A673 (cell line): ENCODE results near the gene IGSF6. TPM values are rescaled to one million over a fixed set of nuclear protein-coding genes. Genes with fewer than 3 reads are reported as not detected.

Experiments
- BruUV-seq: library from RNA; stranded (reverse); fragments of 400-500 nt; replicated peaks from 2 replicates; lab custom pipeline; 2021; lab: Mats Ljungman, UMichigan
- CTCF ChIA-PET: fragments of 300-600 bp; sonication (Branson Sonifier 250); formaldehyde crosslinking; loops from one replicate; lab custom pipeline; 2022; ENCODE audit warnings: antibody characterized with exemption; lab: Charles Lee
- POLR2A ChIA-PET: fragments of 300-600 bp; sonication (Branson Sonifier 250); formaldehyde crosslinking; loops from one replicate; lab custom pipeline; 2022; ENCODE audit warnings: antibody characterized with exemption; ENCODE audit not compliant: low non-redundant PET; lab: Charles Lee
- DNase-seq: peaks from one replicate; pipeline ENCODE4 v3.0.0-alpha.2; 2015; ENCODE audit warnings: low spot score
- H3K27ac ChIP-seq: fragments of 200-600 bp; sonication (generic); 2 replicates; pipeline ENCODE4 v1.5.1; 2016; ENCODE audit warnings: mixed run types, low read depth, mild to moderate bottlenecking, mixed read lengths, antibody characterized with exemption, low read length; ENCODE audit not compliant: poor library complexity, severe bottlenecking
- H3K27me3 ChIP-seq: fragments of 200-600 bp; sonication (generic); replicated peaks from 2 replicates; pipeline ENCODE4 v1.6.1; 2017; ENCODE audit warnings: mixed run types, low read depth, mild to moderate bottlenecking, mixed read lengths, antibody characterized with exemption, low read length; ENCODE audit not compliant: insufficient read depth, poor library complexity
- H3K36me3 ChIP-seq: fragments of 200-600 bp; sonication (generic); 2 replicates; pipeline ENCODE4 v1.6.1; 2016; ENCODE audit warnings: mixed run types, mild to moderate bottlenecking, mixed read lengths, antibody characterized with exemption, low read length; ENCODE audit not compliant: insufficient read depth, poor library complexity, severe bottlenecking
- H3K4me1 ChIP-seq: fragments of 200-600 bp; sonication (generic); 2 replicates; pipeline ENCODE4 v1.6.1; 2017; ENCODE audit warnings: mixed run types, mild to moderate bottlenecking, mixed read lengths, antibody characterized with exemption, low read length; ENCODE audit not compliant: insufficient read depth, poor library complexity, severe bottlenecking
- H3K4me3 ChIP-seq: fragments of 200-600 bp; sonication (generic); 2 replicates; pipeline ENCODE4 v1.5.1; 2016; ENCODE audit warnings: low read depth, mixed run types, mild to moderate bottlenecking, mixed read lengths, low read length; ENCODE audit not compliant: poor library complexity, severe bottlenecking
- H3K9me3 ChIP-seq: fragments of 200-600 bp; sonication (generic); 2 replicates; pipeline ENCODE4 v1.6.1; 2016; ENCODE audit warnings: mixed run types, low read depth, mild to moderate bottlenecking, mixed read lengths, antibody characterized with exemption, low read length; ENCODE audit not compliant: poor library complexity, severe bottlenecking
- EZH2 ChIP-seq: fragments of 200-600 bp; sonication (generic); IDR thresholded peaks from 2 replicates; pipeline ENCODE4 v1.6.1; 2017; ENCODE audit warnings: borderline replicate concordance, low read depth, mild to moderate bottlenecking, mixed read lengths, antibody characterized with exemption, low read length; ENCODE audit not compliant: poor library complexity, severe bottlenecking
- intact Hi-C: fragments of 100-400 bp; cut with micrococcal nuclease; formaldehyde crosslinking; loops from one replicate; pipeline ENCODE4 v1.10.0; 2022; ENCODE audit not compliant: unreplicated experiment
- total RNA-seq: library from RNA; stranded (reverse); gene quantifications from 2 replicates; pipeline ENCODE4 v1.2.3, GENCODE V29; 2021
- TF ChIP-seq, protein P1 (sequence below): fragments of 300-800, 200-600 bp; sonication (generic); conservative IDR thresholded peaks from 2 replicates; pipeline ENCODE4 v1.5.1; 2017; ENCODE audit warnings: low read depth, mild to moderate bottlenecking, antibody characterized with exemption, low read length, moderate library complexity, mixed read lengths

Gene IGSF6
- total RNA-seq, 1 experiment from 2014 or later, result not detected

DNA sequence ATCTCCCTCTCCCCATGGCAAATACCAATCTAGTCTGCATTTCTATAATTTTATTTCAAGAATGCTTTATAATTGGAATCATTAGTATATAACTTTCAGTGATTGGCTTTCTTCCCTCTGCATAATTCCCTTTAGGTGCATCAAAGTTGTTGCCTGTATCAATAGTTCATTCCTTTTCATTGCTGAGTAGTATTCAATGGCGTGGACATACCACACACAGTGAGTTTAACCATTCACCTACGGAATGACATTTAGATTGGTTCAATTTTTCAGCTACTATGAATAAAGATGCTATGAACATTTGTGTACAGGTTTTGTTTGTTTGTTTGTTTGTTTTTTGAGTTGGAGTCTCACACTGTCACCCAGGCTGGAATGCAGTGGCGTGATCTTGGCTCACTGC lies 21.1 kb upstream of the IGSF6 start:
- no peak for TF ChIP-seq EZH2
- TF ChIP-seq, protein P1, sequence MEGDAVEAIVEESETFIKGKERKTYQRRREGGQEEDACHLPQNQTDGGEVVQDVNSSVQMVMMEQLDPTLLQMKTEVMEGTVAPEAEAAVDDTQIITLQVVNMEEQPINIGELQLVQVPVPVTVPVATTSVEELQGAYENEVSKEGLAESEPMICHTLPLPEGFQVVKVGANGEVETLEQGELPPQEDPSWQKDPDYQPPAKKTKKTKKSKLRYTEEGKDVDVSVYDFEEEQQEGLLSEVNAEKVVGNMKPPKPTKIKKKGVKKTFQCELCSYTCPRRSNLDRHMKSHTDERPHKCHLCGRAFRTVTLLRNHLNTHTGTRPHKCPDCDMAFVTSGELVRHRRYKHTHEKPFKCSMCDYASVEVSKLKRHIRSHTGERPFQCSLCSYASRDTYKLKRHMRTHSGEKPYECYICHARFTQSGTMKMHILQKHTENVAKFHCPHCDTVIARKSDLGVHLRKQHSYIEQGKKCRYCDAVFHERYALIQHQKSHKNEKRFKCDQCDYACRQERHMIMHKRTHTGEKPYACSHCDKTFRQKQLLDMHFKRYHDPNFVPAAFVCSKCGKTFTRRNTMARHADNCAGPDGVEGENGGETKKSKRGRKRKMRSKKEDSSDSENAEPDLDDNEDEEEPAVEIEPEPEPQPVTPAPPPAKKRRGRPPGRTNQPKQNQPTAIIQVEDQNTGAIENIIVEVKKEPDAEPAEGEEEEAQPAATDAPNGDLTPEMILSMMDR, result no peak
- intact Hi-C loops, result no loop called here
- DNase-seq, result no peak
- H3K4me3 ChIP-seq, result no peak overlapping the region
- ChIA-PET POLR2A (no interaction called here), CTCF (no interaction called here)
- BruUV-seq, result no TSS peak
- H3K9me3 ChIP-seq, result no peaks in the 10 kb centered on the region
- peaks cover 5% of the 10 kb centered on the region for H3K27me3 ChIP-seq
- H3K36me3 ChIP-seq, result no peaks in the 10 kb centered on the region
- H3K4me1 ChIP-seq, result no peaks in the 10 kb centered on the region
- no peak overlapping the region for H3K27ac ChIP-seq

DNA sequence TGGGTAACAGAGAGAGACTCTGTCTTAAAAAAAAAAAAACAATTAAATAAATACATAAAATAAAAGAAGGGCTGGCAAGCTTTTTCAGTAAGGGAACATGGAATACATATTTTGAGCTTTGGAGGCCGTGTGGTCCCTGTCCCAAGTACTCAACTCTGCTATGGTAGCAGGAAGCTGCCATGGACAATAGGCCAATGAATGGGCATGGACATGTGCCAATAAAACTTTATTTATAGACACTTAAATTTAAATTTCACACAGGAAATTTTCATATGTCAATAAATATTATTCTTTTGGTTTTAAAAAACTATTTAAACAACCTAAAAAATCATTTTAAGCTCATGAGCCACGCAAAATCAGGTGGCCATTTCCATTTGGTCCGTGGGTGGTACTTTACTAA lies 15.2 kb upstream of the IGSF6 start:
- no peak for DNase-seq
- no TSS peak for BruUV-seq
- Histone ChIP-seq H3K9me3 (no peaks in the 10 kb centered on the region), H3K27ac (no peak overlapping the region), H3K27me3 (no peaks in the 10 kb centered on the region), H3K4me1 (no peaks in the 10 kb centered on the region), H3K36me3 (no peaks in the 10 kb centered on the region), H3K4me3 (no peak overlapping the region)
- TF ChIP-seq EZH2, result no peak
- TF ChIP-seq, protein P1, result no peak
- ChIA-PET CTCF (no interaction called here), POLR2A (interaction anchor here (0.6 kb wide), 1 partner anchor 26 kb away, joined by 4 read pairs; no protein-coding TSS in a partner anchor)
- intact Hi-C loops, result no loop called here

DNA sequence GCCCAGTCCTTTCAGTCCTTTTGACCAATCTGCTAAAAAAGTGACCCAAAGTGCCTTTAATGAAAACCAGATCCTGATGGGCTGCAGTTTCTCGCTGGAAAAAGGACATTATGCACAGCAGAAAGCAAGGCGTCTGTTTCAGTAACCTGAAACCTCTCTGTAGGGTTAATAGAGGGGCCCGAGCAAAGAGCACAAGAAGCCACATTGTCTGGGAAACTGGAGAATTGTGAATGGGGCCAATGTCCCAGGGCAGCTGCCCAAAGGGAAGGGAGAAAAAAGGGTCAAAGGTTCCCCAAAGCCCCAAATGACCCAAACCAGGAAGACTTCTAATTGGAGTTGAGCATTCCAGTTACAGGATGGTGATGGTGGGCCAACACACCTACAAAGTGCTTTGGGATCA lies 14.4 kb upstream of the IGSF6 start:
- no peaks in the 10 kb centered on the region for H3K36me3 ChIP-seq
- ChIA-PET POLR2A (no interaction called here), CTCF (no interaction called here)
- H3K4me1 ChIP-seq, result no peaks in the 10 kb centered on the region
- no peaks in the 10 kb centered on the region for H3K9me3 ChIP-seq
- H3K4me3 ChIP-seq, result no peak overlapping the region
- no peaks in the 10 kb centered on the region for H3K27me3 ChIP-seq
- H3K27ac ChIP-seq, result no peak overlapping the region
- BruUV-seq, result no TSS peak
- intact Hi-C loops, result no loop called here
- DNase-seq, result no peak
- TF ChIP-seq, protein P1, result no peak
- no peak for TF ChIP-seq EZH2
